Breast epithelium (tissue), 3 donors: ENCODE results near the gene TTC7B.

Source experiments
- POLR2A ChIP-seq: fragments of 450-650 bp; IDR thresholded peaks from one replicate; pipeline ENCODE4 v1.6.1; 2016; ENCODE audit warnings: antibody characterized with exemption, mild to moderate bottlenecking, moderate library complexity
- TF ChIP-seq, protein P1 (sequence below), 3 donors: fragments of 450-650 bp; IDR thresholded peaks; one replicate each; pipeline ENCODE4 v1.5.1; 2016 to 2017; ENCODE audit warnings: antibody characterized with exemption in 3 of 3, mild to moderate bottlenecking in 3 of 3, moderate library complexity in 3 of 3

DNA sequence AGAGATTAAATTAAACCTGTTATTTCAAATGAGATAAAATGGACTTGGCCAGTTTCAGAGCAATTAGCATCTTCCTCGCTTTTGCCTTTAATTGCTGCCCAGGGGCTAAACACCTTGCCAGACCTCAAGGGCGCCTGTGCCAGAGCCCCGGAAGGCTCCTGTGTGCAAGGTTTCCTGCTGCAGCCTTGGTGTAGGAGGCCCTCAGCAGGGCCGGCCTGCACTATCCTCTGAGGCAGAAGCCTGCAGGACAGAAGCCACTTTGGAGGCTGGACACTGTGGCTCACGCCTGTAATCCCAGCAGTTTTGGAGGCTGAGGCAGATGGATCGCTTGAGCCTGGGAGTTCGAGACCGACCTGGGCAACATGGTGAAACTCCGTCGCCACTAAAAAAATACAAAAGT lies 269.0 kb downstream of the TTC7B start:
- TF ChIP-seq, protein P1, sequence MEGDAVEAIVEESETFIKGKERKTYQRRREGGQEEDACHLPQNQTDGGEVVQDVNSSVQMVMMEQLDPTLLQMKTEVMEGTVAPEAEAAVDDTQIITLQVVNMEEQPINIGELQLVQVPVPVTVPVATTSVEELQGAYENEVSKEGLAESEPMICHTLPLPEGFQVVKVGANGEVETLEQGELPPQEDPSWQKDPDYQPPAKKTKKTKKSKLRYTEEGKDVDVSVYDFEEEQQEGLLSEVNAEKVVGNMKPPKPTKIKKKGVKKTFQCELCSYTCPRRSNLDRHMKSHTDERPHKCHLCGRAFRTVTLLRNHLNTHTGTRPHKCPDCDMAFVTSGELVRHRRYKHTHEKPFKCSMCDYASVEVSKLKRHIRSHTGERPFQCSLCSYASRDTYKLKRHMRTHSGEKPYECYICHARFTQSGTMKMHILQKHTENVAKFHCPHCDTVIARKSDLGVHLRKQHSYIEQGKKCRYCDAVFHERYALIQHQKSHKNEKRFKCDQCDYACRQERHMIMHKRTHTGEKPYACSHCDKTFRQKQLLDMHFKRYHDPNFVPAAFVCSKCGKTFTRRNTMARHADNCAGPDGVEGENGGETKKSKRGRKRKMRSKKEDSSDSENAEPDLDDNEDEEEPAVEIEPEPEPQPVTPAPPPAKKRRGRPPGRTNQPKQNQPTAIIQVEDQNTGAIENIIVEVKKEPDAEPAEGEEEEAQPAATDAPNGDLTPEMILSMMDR (IDR thresholded peaks at IDR 0.05), result no peak
- no peak for TF ChIP-seq POLR2A
